Esophagus squamous epithelium (tissue), 4 donors: ENCODE measurements around the gene HK2.

Source experiments
- CTCF ChIP-seq, 6 experiments: fragments of 450-650 bp in 4 of 6; fragments of 200-600 bp in 2 of 6; sonication (generic) in 2 of 6; IDR thresholded peaks; one replicate each; pipeline ENCODE4 v1.5.1; 2016 to 2019; ENCODE audit warnings: antibody characterized with exemption in 6 of 6, mild to moderate bottlenecking in 4 of 6, moderate library complexity in 4 of 6
- POLR2A ChIP-seq, 4 donors: fragments of 450-650 bp; IDR thresholded peaks; one replicate each; pipeline ENCODE4 v1.6.1; 2017; ENCODE audit warnings: antibody characterized with exemption in 4 of 4, mild to moderate bottlenecking in 4 of 4, moderate library complexity in 3 of 4

GRCh38 chr2:74867841-74868658, 34.1 kb downstream of the HK2 start:
- no peak for TF ChIP-seq POLR2A (IDR thresholded peaks at IDR 0.05)
- TF ChIP-seq CTCF (IDR thresholded peaks at IDR 0.05), result no peak
